Measurements from ENCODE around the gene TBCEL. TPM values are rescaled to one million over a fixed set of nuclear protein-coding genes. Genes with fewer than 3 reads are reported as not detected.

TBCEL gene
- total and polyA plus RNA-seq, 2 donors (not counting 1 experiment from before 2014, with no cell fraction given) = 21.1 to 25.8 TPM

DNA sequence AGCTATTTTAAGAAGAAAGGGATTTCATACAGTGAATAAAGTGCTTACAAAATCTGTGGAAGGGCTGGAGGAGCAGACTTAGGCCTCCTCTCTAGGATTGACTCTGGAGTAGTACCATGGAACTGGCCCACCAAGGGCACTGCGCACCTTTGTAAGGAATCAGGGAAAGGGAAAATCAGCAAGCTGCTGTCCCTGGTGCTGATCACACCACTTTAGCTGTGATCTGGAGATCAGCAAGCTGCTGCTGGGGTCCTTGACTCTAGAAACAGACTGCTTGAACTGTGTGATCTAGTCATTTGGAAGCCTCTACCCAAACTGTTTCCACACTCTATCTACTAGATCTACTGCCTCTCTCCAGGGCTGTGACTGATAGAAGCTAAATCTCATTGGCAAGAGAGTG lies 58.8 kb downstream of the TBCEL start:
- H3K79me2 ChIP-seq (ENCODE audit: control insufficient read depth, insufficient read depth, low read length) = no peaks in the 10 kb centered on the region
- TF ChIP-seq, protein P1, sequence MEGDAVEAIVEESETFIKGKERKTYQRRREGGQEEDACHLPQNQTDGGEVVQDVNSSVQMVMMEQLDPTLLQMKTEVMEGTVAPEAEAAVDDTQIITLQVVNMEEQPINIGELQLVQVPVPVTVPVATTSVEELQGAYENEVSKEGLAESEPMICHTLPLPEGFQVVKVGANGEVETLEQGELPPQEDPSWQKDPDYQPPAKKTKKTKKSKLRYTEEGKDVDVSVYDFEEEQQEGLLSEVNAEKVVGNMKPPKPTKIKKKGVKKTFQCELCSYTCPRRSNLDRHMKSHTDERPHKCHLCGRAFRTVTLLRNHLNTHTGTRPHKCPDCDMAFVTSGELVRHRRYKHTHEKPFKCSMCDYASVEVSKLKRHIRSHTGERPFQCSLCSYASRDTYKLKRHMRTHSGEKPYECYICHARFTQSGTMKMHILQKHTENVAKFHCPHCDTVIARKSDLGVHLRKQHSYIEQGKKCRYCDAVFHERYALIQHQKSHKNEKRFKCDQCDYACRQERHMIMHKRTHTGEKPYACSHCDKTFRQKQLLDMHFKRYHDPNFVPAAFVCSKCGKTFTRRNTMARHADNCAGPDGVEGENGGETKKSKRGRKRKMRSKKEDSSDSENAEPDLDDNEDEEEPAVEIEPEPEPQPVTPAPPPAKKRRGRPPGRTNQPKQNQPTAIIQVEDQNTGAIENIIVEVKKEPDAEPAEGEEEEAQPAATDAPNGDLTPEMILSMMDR (conservative IDR thresholded peaks at IDR 0.05 in 1 of 2, IDR thresholded peaks at IDR 0.05 in 1 of 2; ENCODE audit: low read depth in 1 of 2, low read length in 2 of 2) = no peak
- no peak for TF ChIP-seq EZH2 (IDR thresholded peaks at IDR 0.05; ENCODE audit: low read length, missing control alignments)
- no peaks in the 10 kb centered on the region for H3K36me3 ChIP-seq (ENCODE audit: control insufficient read depth, insufficient read depth, low read length)
- no peak overlapping the region for H3K4me2 ChIP-seq (ENCODE audit: extremely low read depth, insufficient read depth, low read length)
- H3K27ac ChIP-seq (ENCODE audit: insufficient read depth, low read length) = no peak overlapping the region
- H3K4me3 ChIP-seq (replicated peaks in 1 of 4; ENCODE audit: control extremely low read depth in 1 of 4, insufficient read depth in 1 of 4, low read depth in 3 of 4, low read length in 4 of 4) = no peak overlapping the region
- H3K9me3 ChIP-seq (ENCODE audit: control insufficient read depth, insufficient read depth, low read depth, low read length) = no peaks in the 10 kb centered on the region
- H3K4me1 ChIP-seq (ENCODE audit: control insufficient read depth, extremely low read depth, insufficient read depth, low read length) = no peaks in the 10 kb centered on the region
- no peak overlapping the region for H3K9ac ChIP-seq (ENCODE audit: insufficient read depth, low read length)
- H4K20me1 ChIP-seq (ENCODE audit: control insufficient read depth, extremely low read depth, insufficient read depth, low read length) = no peaks in the 10 kb centered on the region
- no peak overlapping the region for H2AFZ ChIP-seq (ENCODE audit: low read length)
- H3K27me3 ChIP-seq (ENCODE audit: control insufficient read depth, insufficient read depth, low read length) = no peaks in the 10 kb centered on the region
- peak in 1 of 2 donors; percentile 12 for DNase-seq (ENCODE audit: low read depth in 2 of 2)

DNA sequence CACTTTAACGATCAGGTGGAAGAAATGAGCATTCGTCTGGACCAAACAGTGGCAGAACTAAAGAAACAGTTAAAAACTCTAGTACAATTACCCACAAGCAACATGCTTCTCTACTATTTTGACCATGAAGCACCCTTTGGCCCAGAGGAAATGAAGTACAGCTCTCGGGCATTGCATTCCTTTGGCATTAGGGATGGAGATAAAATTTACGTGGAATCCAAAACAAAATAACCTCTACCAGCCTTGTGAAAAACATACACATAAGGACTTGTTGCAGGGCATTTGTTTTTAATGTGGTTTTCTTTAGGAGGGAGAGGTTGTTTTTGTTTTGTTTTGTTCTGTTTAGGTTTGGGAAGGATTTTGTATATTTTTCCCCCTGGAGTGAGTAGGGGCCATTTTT lies 63.0 kb downstream of the TBCEL start:
- Histone ChIP-seq H3K79me2 (ENCODE audit: control insufficient read depth, insufficient read depth, low read length) (no peaks in the 10 kb centered on the region), H3K36me3 (ENCODE audit: control insufficient read depth, insufficient read depth, low read length) (no peaks in the 10 kb centered on the region), H3K4me3 (replicated peaks in 1 of 4; ENCODE audit: control extremely low read depth in 1 of 4, insufficient read depth in 1 of 4, low read depth in 3 of 4, low read length in 4 of 4) (no peak overlapping the region), H4K20me1 (ENCODE audit: control insufficient read depth, extremely low read depth, insufficient read depth, low read length) (no peaks in the 10 kb centered on the region), H2AFZ (ENCODE audit: low read length) (no peak overlapping the region), H3K27ac (ENCODE audit: insufficient read depth, low read length) (no peak overlapping the region), H3K9ac (ENCODE audit: insufficient read depth, low read length) (no peak overlapping the region), H3K9me3 (ENCODE audit: control insufficient read depth, insufficient read depth, low read depth, low read length) (no peaks in the 10 kb centered on the region), H3K4me2 (ENCODE audit: extremely low read depth, insufficient read depth, low read length) (no peak overlapping the region), H3K27me3 (ENCODE audit: control insufficient read depth, insufficient read depth, low read length) (no peaks in the 10 kb centered on the region), H3K4me1 (ENCODE audit: control insufficient read depth, extremely low read depth, insufficient read depth, low read length) (no peaks in the 10 kb centered on the region)
- DNase-seq (ENCODE audit: low read depth in 2 of 2) = peak; percentile 16 to 21
- TF ChIP-seq, protein P1 (conservative IDR thresholded peaks at IDR 0.05 in 1 of 2, IDR thresholded peaks at IDR 0.05 in 1 of 2; ENCODE audit: low read depth in 1 of 2, low read length in 2 of 2) = no peak
- TF ChIP-seq EZH2 (IDR thresholded peaks at IDR 0.05; ENCODE audit: low read length, missing control alignments) = no peak

DNA sequence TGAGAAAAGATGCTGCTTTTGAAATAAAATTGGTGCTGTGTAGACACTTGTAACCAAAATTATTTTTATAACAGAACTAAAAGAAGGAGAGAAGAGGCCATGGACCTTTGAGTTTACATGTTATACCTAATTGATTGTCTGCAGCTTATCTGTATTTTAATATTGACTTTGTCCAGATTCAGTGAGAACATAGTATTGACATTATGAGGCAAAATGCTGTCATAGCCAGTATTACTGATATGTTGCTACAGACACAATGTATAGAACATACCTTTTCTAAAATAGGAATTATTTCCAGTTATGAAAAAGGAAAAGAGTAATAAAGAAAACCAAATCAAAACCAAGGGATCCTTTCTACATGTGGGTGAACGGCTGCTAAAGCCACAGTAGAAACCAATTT lies 65.7 kb downstream of the TBCEL start:
- H2AFZ ChIP-seq (ENCODE audit: low read length) = no peak overlapping the region
- no peaks in the 10 kb centered on the region for H3K36me3 ChIP-seq (ENCODE audit: control insufficient read depth, insufficient read depth, low read length)

More for the DNA sequence above, 65.7 kb downstream of the TBCEL start:
- H3K79me2 ChIP-seq (ENCODE audit: control insufficient read depth, insufficient read depth, low read length) = no peaks in the 10 kb centered on the region
- no peak for TF ChIP-seq EZH2 (IDR thresholded peaks at IDR 0.05; ENCODE audit: low read length, missing control alignments)
- TF ChIP-seq, protein P1 (conservative IDR thresholded peaks at IDR 0.05 in 1 of 2, IDR thresholded peaks at IDR 0.05 in 1 of 2; ENCODE audit: low read depth in 1 of 2, low read length in 2 of 2) = no peak
- no peaks in the 10 kb centered on the region for H3K27me3 ChIP-seq (ENCODE audit: control insufficient read depth, insufficient read depth, low read length)
- H3K9ac ChIP-seq (ENCODE audit: insufficient read depth, low read length) = no peak overlapping the region
- no peaks in the 10 kb centered on the region for H4K20me1 ChIP-seq (ENCODE audit: control insufficient read depth, extremely low read depth, insufficient read depth, low read length)
- H3K4me2 ChIP-seq (ENCODE audit: extremely low read depth, insufficient read depth, low read length) = no peak overlapping the region
- DNase-seq (ENCODE audit: low read depth in 2 of 2) = no peak
- no peak overlapping the region for H3K4me3 ChIP-seq (replicated peaks in 1 of 4; ENCODE audit: control extremely low read depth in 1 of 4, insufficient read depth in 1 of 4, low read depth in 3 of 4, low read length in 4 of 4)
- H3K9me3 ChIP-seq (ENCODE audit: control insufficient read depth, insufficient read depth, low read depth, low read length) = no peaks in the 10 kb centered on the region
- no peak overlapping the region for H3K27ac ChIP-seq (ENCODE audit: insufficient read depth, low read length)
- no peaks in the 10 kb centered on the region for H3K4me1 ChIP-seq (ENCODE audit: control insufficient read depth, extremely low read depth, insufficient read depth, low read length)
